Smooth muscle cell (in vitro differentiated cells): ENCODE results near the gene BPNT1. TPM values are rescaled to one million over a fixed set of nuclear protein-coding genes. Genes with fewer than 3 reads are reported as not detected.
"Not testable (repeated sequence)": the region's sequence is repeated elsewhere in the genome, so short reads cannot be mapped to it uniquely, and the experiment has no call there.

Source experiments
- DNase-seq: peaks from one replicate; lab custom pipeline; 2025; ENCODE audit not compliant: unreplicated experiment; lab: John Stamatoyannopoulos, UW
- H2AFZ ChIP-seq: fragments of 200-600 bp; sonication (generic); 2 replicates; pipeline ENCODE4 v1.6.0; 2016; ENCODE audit warnings: antibody characterized with exemption, low read depth, mild to moderate bottlenecking
- H3F3A ChIP-seq: fragments of 200-600 bp; sonication (generic); 2 replicates; pipeline ENCODE4 v1.6.0; 2017; ENCODE audit warnings: antibody characterized with exemption, low read depth
- H3K27ac ChIP-seq: fragments of 200-600 bp; sonication (generic); 2 replicates; pipeline ENCODE4 v1.5.1; 2016; ENCODE audit warnings: low read depth, mild to moderate bottlenecking
- H3K27me3 ChIP-seq: fragments of 200-600 bp; sonication (generic); 2 replicates; pipeline ENCODE4 v1.6.1; 2016; ENCODE audit warnings: low read depth, mild to moderate bottlenecking
- H3K36me3 ChIP-seq: fragments of 200-600 bp; sonication (generic); 2 replicates; pipeline ENCODE4 v1.5.1; 2016; ENCODE audit warnings: low read depth
- H3K4me1 ChIP-seq: fragments of 200-600 bp; sonication (generic); 2 replicates; pipeline ENCODE4 v1.5.1; 2016; ENCODE audit warnings: low read depth
- H3K4me2 ChIP-seq: fragments of 200-600 bp; sonication (generic); 2 replicates; pipeline ENCODE4 v1.6.0; 2016; ENCODE audit warnings: mild to moderate bottlenecking
- H3K4me3 ChIP-seq: fragments of 200-600 bp; sonication (generic); 2 replicates; pipeline ENCODE4 v1.5.1; 2016; ENCODE audit warnings: mild to moderate bottlenecking
- H3K79me2 ChIP-seq: fragments of 200-600 bp; sonication (generic); 2 replicates; pipeline ENCODE4 v1.6.0; 2016; ENCODE audit warnings: low read depth, mild to moderate bottlenecking
- H3K9ac ChIP-seq: fragments of 200-600 bp; sonication (generic); 2 replicates; pipeline ENCODE4 v1.6.0; 2016; ENCODE audit warnings: low read depth
- H3K9me3 ChIP-seq: fragments of 200-600 bp; sonication (generic); replicated peaks from 2 replicates; pipeline ENCODE4 v1.5.1; 2016; ENCODE audit warnings: low read depth
- H4K20me1 ChIP-seq: fragments of 200-600 bp; sonication (generic); 2 replicates; pipeline ENCODE4 v1.6.0; 2016; ENCODE audit warnings: low read depth
- CTCF ChIP-seq: fragments of 200-600 bp; sonication (generic); IDR thresholded peaks from 2 replicates; pipeline ENCODE4 v1.5.1; 2017; ENCODE audit warnings: borderline replicate concordance, mild to moderate bottlenecking, antibody characterized with exemption; ENCODE audit not compliant: insufficient read depth, poor library complexity, severe bottlenecking
- WGBS: methylation state at CpG from one replicate; pipeline ENCODE4 v1.1.7; 2016; ENCODE audit warnings: low lambda C conversion rate; 5-methylcytosine and 5-hydroxymethylcytosine counted together
- polyA plus RNA-seq: library from polyadenylated mRNA; unstranded; fragments of >200 nt; fragmentation: Nextera tagmentation; extraction: Ambion mirVana; gene quantifications from 2 replicates; pipeline ENCODE4 v1.2.1, GENCODE V29; 2016
- total RNA-seq: library from RNA; depleted of rRNA; stranded (reverse); fragments of >200 nt; gene quantifications from 2 replicates; pipeline ENCODE4 v1.2.3, GENCODE V29; 2014

Gene BPNT1
- total and polyA plus RNA-seq, 2 experiments from 2014 or later: 10.1 to 16.3 TPM

GRCh38 chr1:220113136-220113695 lies 23.6 kb upstream of the BPNT1 start:
- H3K4me2 ChIP-seq: no peak overlapping the region
- H3K4me3 ChIP-seq: no peak overlapping the region
- no peaks in the 10 kb centered on the region for H3K9me3 ChIP-seq
- no peak overlapping the region for H3K9ac ChIP-seq
- H3K27me3 ChIP-seq: no peaks in the 10 kb centered on the region
- H4K20me1 ChIP-seq: no peaks in the 10 kb centered on the region
- H3K36me3 ChIP-seq: peaks cover 26% of the 10 kb centered on the region
- no peak overlapping the region for H2AFZ ChIP-seq
- no peaks in the 10 kb centered on the region for H3K79me2 ChIP-seq
- H3F3A ChIP-seq: no peaks in the 10 kb centered on the region
- no peak overlapping the region for H3K27ac ChIP-seq
- peak; percentile 48 for TF ChIP-seq CTCF
- 94% methylated on average over 5 of the region's 5 CpGs for WGBS
- no peaks in the 10 kb centered on the region for H3K4me1 ChIP-seq
- no peak for DNase-seq

GRCh38 chr1:220112600-220112999 lies 23.0 kb upstream of the BPNT1 start:
- WGBS: 95% methylated on average over 4 of the region's 4 CpGs

GRCh38 chr1:220110473-220110872 lies 20.9 kb upstream of the BPNT1 start:
- not testable (repeated sequence) for DNase-seq, H3K4me2 ChIP-seq, H3K4me1 ChIP-seq, H3K79me2 ChIP-seq, H3F3A ChIP-seq, H2AFZ ChIP-seq, H3K4me3 ChIP-seq, H3K27me3 ChIP-seq, H3K9ac ChIP-seq, H3K9me3 ChIP-seq, H4K20me1 ChIP-seq, H3K27ac ChIP-seq
- 96% methylated on average over 6 of the region's 6 CpGs for WGBS
- H3K36me3 ChIP-seq: peaks cover 42% of the 10 kb centered on the region

More at GRCh38 chr1:220112600-220112999, 23.0 kb upstream of the BPNT1 start:
- H3K79me2 ChIP-seq, H3K9me3 ChIP-seq, H3K27me3 ChIP-seq, H3K9ac ChIP-seq, H3K4me3 ChIP-seq, H2AFZ ChIP-seq, H3K4me1 ChIP-seq, DNase-seq, H3K4me2 ChIP-seq, H3K27ac ChIP-seq, H4K20me1 ChIP-seq, H3F3A ChIP-seq: not testable (repeated sequence)
- peaks cover 26% of the 10 kb centered on the region for H3K36me3 ChIP-seq

GRCh38 chr1:220099826-220100225 lies 10.2 kb upstream of the BPNT1 start:
- Histone ChIP-seq H4K20me1 (peaks cover 6% of the 10 kb centered on the region), H3K36me3 (peaks cover 22% of the 10 kb centered on the region), H3K4me1 (peaks cover 8% of the 10 kb centered on the region), H3F3A (no peaks in the 10 kb centered on the region), H3K4me3 (no peak overlapping the region), H3K27me3 (no peaks in the 10 kb centered on the region), H3K4me2 (no peak overlapping the region), H3K27ac (no peak overlapping the region), H3K9ac (no peak overlapping the region), H3K79me2 (peaks cover 15% of the 10 kb centered on the region), H3K9me3 (no peaks in the 10 kb centered on the region), H2AFZ (no peak overlapping the region)
- TF ChIP-seq CTCF: no peak
- DNase-seq: no peak
